OCI-M2 (cell line): ENCODE data around the gene ATP6V0A4.
"Not testable (repeated sequence)": the region's sequence is repeated elsewhere in the genome, so short reads cannot be mapped to it uniquely, and the experiment has no call there.

Experiments used
- DNase-seq: peaks from one replicate; lab custom pipeline; 2025; ENCODE audit not compliant: unreplicated experiment; lab: John Stamatoyannopoulos, UW

The ATP6V0A4 gene

GRCh38 chr7:138804618-138805017 is 6.6 kb upstream of the ATP6V0A4 start:
- DNase-seq = no peak

- no peak for DNase-seq
Observed at GRCh38 chr7:138802706-138803105, 4.7 kb upstream of the ATP6V0A4 start.

GRCh38 chr7:138801256-138801655 is 3.3 kb upstream of the ATP6V0A4 start:
- DNase-seq = no peak

GRCh38 chr7:138799336-138800000 is 1.5 kb upstream of the ATP6V0A4 start:
- no peak for DNase-seq

- DNase-seq = no peak
Observed at GRCh38 chr7:138798836-138799235, 840 bp upstream of the ATP6V0A4 start.

- not testable (repeated sequence) for DNase-seq
Observed at GRCh38 chr7:138797046-138797445, 950 bp downstream of the ATP6V0A4 start.

GRCh38 chr7:138796038-138796615 is 1.9 kb downstream of the ATP6V0A4 start:
- no peak for DNase-seq

- DNase-seq = no peak
Observed at GRCh38 chr7:138785587-138786437, 12.2 kb downstream of the ATP6V0A4 start.

GRCh38 chr7:138784692-138785091 is 13.3 kb downstream of the ATP6V0A4 start:
- DNase-seq = no peak

GRCh38 chr7:138781004-138781403 is 17.0 kb downstream of the ATP6V0A4 start:
- no peak for DNase-seq

- no peak for DNase-seq
Observed at GRCh38 chr7:138776166-138776833, 21.7 kb downstream of the ATP6V0A4 start.

- no peak for DNase-seq
Observed at GRCh38 chr7:138773817-138774216, 24.2 kb downstream of the ATP6V0A4 start.

GRCh38 chr7:138773176-138773575 is 24.8 kb downstream of the ATP6V0A4 start:
- no peak for DNase-seq

GRCh38 chr7:138770904-138771303 is 27.1 kb downstream of the ATP6V0A4 start:
- no peak for DNase-seq

GRCh38 chr7:138768241-138768640 is 29.8 kb downstream of the ATP6V0A4 start:
- DNase-seq = no peak

- no peak for DNase-seq
Observed at GRCh38 chr7:138756591-138757242, 41.3 kb downstream of the ATP6V0A4 start.

GRCh38 chr7:138755842-138756590 is 42.0 kb downstream of the ATP6V0A4 start:
- no peak for DNase-seq

- no peak for DNase-seq
Observed at GRCh38 chr7:138755331-138755747, 42.7 kb downstream of the ATP6V0A4 start.

- no peak for DNase-seq
Observed at GRCh38 chr7:138753610-138754009, 44.4 kb downstream of the ATP6V0A4 start.

GRCh38 chr7:138753150-138753518 is 44.9 kb downstream of the ATP6V0A4 start:
- no peak for DNase-seq
